HG03135 (cell line): ENCODE measurements around the gene CBFA2T2.
A peak's percentile ranks its signal among the peaks of the same experiment; 100 is the strongest.

Experiments used
- ATAC-seq: cut with Tn5 transposase; IDR thresholded peaks from one replicate; pipeline ENCODE4 v1.9.1; 2021; ENCODE audit warnings: mild to moderate bottlenecking, moderate library complexity; ENCODE audit not compliant: unreplicated experiment

The CBFA2T2 gene

DNA sequence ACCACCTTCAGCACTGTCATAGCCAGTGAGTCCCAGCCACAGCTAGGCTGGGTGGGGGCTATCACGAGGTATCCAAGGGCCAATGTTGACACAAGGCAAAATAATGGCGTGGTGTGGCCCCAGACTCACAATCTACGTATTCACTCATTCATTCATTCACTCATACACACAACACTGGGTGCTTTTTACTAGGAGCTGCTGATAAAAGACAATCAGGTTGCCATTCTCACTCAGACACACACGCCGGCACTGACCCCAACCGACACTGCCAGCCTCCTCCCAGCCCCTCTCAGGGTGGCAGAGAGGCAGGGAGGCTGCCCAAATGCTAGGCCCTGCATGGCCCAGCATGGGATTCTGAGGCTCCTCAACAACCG is 170.8 kb downstream of the CBFA2T2 start:
- no peak for ATAC-seq

DNA sequence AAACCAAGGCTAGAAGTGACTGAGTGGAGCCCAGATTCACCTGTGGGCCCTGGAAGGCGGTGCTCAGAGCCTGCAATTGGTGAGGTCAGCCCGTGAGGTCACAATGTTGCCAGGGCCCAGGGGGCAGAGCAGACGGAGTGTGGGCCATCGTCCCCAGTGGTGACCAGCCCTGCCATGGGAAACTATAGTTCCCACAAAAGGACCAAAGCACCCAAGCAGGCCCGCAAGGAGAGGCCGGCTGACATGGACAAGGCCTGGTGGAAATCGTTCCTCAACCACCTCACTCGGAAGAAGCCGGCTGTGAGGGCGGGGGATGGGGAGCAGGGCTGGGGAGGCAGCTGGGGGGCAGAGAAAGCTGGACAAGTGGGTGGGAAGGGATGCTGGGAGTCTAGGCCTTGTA is 172.3 kb downstream of the CBFA2T2 start, which contains the start of gene C20orf144:
C20orf144 (plus strand) TSS at position 156 of the 400 bp plus-strand sequence; CDS start at position 175, 19 bp downstream.
- ATAC-seq: no peak

DNA sequence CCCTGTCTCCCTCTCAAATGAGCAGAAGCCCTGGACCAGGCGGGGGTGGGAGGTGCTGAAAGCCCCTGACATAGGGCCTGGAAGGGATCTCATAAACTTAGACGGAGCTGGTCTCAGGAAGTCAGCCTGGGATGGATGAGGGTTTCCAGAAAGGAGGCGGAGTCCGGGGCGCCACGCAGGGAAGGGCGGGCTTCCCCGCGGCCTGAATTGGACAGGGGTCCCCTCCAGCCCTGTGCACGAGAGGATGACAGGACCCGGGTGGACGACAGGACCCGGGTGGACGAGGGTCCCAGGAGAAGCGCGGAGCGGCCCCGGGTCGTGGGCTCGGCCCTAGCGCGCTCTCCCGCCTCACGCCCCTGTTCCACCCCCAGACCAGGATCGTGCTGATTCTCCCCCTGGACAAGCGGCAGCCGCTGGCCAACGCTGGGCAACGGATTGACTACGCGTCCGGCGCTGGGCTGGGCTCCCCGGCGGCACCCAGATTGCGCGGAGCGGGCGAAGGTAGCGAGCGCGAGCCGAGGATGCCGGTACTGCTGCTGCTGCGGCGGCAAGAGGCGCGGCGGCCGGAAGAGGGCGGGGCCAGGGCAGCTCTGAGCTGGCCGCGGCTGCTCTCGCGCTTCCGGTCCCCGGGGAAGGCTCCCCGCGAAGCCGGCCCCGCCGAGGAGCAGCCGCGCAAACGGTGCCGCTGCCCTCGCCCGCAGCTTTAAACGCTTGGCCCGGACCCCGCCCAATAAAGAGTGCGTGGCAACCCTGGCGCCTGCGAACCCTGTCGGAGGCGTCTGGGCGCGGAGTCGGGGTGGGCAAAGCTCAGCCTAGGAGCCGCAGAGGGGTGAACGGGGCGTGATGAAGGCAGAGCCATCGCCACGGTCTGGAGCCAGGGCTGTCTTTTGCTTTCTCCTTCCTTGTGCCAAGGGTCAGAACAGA is 173.5 kb downstream of the CBFA2T2 start:
- no peak for ATAC-seq

DNA sequence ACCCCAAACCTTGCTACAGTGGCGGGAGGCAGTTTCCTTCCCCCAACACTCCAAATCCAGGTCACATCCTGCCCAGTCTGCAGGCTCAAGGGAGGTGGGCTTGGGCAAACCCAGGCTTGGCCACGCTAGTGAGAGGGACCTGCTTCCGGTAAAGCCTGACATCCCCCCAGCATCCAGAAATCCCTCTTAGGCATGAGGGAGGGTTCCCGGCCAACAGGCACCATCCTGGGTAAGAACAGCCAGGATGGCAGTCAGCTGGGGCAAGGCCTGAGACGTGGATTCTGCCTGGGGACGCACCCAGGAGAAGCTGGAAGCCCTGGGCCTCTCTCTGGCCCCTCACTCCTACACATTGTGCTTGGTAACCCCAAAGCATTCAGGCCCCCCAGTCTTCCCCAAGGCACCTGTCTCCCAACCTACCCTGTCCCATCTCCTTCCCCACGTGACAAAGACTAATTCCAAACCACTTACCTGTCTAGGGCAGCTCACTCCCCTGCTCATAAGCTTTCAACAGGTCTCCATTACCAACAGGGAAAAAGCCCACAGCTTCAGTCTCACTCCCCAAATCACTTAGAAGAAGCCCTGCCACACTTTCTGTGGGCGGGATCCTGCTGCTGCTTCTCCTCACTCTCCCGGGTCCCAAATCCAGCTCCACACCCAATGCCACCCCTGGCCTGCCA is 174.3 kb downstream of the CBFA2T2 start:
- no peak for ATAC-seq

DNA sequence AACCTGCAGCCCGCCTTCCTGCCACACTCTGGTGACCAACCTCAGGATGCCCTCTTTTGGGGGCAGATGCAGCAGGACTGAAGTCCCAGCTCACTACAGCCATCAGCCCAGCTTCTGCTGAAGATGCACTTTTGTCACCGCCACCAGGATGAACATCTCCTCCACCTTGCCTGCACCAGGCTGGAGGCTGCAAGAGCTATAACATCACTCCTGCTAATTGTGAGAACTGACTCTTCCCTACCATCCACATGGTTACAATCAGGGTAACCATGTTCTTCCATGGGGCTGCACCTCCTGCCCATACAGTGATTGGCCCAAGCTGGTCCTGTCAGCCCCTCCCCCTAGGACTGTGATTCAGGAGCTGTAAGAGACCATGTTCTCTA is 174.9 kb downstream of the CBFA2T2 start:
- ATAC-seq: no peak

DNA sequence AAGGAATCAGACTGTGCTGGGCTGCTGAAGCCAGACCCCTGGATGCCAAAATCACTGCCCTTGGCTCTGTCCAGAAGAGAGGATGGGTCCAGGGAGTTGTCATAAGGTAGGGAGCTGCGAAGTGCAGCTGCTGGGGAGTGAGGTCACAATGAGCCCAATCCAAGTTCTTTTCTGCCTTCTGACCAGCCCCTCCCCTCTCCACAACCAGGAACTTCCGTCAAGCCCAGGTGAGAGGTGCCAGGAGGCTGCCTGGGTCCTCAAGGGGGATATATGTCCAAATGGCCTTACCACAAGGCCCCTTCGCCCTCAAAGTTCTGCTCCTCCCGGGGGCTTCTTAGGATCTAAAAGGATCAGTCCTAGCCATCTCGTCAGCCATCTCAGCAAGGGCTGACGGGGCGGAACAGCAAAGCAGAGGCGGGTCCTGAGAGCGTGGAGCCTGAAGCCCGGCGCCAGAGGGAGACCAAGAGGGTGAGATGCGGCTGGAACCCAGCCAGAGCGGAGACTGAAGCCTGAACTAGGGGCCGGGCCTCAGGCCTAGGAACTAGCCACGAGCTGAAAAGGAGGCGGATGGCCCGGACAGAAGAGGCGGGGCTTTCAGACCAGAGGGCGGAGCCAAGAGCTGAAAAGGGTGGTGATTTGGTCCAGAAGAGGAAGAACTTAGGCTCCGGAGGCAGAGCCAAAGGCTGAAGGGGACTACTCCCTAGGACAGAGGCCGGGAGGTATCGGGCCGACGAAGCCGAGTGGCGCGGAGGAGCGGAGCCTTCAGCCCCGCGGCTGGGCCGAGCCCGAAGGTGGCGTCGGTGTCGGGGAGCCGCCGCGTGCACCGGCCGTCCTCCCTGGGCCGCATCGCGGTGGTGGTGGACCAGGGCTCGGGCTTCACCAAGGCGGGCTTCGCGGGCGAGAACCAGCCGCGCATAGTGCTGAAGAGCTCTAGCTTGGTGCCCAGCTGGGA is 176.7 kb downstream of the CBFA2T2 start, which contains the start of gene ACTL10:
ACTL10 (plus strand) TSS at position 651 of the 952 bp plus-strand sequence. CDS start 555 bp downstream, outside the sequence.
- ATAC-seq: peak; percentile 74

DNA sequence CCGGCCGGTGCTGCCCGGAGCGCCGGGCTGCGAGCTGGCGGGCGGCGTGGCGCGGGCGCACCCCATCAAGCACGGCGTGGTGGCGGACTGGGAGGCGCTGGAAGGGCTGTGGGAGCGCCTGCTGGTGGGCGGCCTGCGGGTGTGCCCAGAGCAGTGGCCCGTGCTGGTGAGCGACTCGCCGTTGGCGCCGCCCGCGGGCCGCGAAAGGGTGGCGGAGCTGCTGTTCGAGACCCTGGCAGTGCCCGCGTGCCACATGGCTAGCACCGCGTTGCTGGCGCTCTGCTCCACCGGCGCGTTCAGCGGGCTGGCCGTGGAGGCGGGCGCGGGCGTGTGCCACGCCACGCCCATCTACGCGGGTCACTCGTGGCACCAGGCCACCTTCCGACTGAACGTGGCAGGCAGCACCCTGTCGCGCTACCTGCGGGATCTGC is 177.4 kb downstream of the CBFA2T2 start:
- peak; percentile 14 for ATAC-seq

DNA sequence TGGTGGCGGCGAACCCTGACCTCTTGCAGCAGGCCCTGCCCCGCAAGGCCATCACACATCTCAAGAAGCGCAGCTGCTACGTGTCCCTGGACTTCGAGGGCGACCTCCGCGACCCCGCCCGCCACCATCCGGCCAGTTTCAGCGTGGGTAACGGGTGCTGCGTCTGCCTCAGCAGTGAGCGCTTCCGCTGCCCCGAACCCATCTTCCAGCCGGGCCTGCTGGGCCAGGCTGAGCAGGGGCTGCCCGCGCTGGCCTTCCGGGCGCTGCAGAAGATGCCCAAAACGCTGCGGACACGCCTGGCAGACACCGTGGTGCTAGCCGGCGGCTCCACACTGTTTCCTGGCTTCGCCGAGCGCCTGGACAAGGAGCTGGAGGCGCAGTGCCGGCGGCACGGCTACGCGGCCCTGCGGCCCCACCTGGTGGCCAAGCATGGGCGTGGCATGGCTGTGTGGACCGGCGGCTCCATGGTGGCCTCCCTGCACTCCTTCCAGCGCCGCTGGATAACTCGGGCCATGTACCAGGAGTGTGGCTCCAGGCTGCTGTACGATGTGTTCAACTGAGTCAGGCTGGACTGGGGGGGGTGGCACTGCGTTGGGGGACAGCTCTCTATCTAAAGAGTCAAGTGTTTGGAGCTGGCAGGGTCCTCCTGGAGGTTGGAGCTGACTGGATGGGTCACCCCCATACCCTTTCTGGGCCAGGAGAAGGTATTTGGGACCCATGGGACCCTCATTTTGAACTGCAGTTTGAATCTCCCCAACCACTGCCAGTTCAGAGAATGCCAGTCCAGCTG is 178.0 kb downstream of the CBFA2T2 start:
- ATAC-seq: peak; percentile 38

DNA sequence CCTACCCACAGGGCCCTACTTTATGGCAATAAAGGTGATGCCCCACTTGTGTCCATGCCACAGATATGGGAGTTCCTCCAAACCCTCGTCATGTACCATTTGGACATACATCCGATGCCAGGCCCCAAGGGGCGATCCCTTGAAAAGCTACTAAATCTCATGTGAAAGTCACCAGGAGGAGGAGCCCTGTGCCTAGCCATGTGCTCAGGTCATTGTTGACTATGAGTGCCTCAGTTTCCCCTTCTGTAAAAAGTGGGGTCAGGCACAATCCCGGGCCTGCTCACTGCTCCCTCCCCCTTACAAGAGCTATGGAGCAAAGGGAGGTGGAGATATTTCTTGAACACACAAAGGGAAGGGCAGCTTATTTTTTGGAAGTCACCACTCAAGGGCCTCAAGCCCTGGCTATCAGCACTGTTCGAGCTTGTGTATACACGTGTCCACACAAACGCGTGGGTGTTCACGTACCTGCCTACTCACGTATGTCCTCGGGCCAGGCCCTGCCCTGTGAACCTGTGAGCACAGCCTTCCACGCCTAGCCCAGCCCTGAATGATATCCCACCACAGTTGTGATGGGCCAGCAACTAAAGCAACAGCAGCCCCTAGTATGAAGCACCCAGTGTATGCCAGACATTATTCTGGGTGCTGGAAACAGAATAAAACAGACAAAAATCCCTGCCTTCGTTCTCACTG is 178.7 kb downstream of the CBFA2T2 start:
- no peak for ATAC-seq

DNA sequence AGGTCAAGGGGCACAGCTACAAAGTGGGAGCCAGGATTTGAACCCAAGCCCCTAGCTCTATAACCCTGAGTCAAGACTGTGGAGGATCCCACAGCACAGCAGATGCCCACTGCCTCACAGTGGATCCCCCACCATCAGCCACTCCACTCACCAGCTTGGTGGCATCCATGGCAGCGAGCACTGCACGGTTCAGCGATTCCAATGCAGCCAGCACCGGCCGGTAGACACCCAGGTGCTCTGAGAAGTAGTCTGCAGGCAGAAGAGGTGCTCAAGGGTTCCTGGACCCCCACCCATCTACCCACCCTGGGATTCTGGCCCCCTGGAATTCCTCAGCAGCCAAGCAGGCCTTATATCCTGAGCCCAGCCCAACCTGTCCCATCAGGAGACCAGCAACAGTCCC is 179.3 kb downstream of the CBFA2T2 start:
- no peak for ATAC-seq

DNA sequence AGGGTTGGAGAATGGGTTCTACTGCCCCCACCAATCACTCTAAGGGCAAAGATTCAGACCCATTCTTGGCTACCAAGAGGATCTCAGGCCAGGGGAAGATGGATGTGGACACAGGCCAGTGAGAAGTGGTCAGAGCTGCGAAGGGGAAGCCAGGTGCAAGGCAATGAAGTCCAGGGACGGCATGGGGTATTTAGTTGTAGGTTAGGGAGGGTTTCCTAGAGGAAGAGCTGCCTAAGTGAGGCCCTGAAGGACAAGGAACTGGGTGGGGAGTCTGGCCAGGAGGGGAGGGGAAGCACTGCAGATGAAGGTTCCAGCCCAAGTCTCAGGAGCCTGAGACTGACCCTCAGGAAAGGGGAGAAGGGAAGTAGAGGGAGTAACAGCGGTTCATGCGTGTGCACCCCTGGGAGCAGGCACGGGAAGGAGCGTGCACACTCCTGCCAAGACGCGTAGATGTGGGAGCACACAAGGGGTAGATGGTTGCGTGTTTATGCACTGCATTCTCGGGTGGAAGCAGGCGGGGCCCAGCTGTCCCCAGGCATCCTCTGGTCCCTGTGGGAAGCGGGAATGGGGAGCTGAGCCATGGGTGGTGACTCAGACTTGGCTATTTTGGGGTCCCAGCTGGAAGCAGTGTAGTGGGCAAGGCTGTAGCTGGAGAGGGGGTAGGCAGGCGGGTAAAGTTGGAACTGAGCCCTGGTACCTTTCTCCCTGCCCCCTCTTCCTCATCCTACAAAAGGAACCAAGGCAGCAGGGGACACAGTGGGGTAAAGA is 180.2 kb downstream of the CBFA2T2 start:
- no peak for ATAC-seq

DNA sequence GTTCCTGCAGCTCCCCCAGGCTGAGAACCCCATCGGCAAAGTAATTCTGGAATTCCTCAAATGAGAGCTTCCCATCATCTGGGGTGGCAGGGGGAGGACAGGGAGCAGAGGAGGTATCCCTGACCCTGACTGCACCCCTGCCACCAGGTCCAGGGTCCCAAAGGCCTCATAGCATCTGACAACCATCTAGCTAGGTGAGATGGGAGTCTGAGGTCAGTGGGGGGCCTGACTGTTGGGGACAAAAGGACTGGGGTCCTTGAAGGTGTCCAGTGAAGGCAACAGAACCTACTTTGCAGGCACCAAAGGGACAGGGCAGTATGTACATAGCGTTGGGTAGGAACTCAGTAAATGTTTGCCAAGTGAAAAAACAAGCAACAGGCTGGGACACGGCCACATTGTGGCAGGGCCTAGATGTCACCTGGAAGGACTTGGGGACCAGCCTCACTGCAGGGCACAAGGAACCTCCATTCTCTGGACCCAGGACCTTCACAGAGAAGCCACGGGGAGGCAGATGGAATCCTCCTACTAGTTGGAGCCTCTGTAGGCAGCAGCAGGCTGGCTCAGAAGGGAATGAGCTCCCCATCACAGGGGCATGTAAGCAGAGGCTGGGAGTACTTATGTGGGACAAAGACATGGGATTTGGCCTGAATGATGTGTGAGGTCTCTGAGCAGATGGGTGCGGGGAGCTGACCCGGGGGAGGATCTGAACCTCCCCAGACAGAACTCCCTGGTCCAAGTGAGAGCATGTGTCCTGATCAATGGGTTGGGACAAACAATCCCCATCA is 181.0 kb downstream of the CBFA2T2 start:
- no peak for ATAC-seq

DNA sequence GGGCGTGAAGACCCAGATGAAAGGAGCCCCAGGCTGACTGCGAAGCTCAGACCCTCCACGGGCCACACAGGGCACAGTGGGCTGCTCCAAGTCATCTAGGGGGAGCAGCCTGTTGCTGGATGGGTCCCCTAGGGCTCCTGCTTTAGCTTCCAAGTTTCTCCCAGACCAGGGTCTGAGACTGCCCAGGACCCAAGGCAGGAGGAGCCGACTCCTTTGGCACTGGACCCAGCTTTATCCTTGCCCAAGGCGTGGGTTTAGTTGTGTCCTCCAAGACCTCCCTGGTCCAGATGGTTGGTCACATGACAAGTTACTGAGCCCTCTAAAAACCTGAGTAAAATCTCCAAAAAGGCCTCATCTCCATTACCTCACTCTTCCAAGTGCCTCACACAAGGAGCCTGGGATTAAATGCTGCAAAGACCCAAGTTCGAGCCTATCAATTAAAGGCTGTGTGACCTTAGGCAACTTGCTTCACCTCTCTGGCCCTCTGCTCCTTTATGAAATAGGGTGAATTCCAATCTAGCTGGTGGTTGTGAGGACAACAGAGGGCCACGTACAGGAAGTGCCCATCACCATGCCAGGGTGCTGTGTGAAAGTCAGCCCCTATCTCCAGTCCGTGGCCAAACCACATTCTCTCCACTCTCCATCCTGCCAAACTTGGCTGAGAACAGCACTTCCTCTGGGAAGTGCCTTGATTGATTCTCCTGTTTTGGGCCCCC is 181.8 kb downstream of the CBFA2T2 start:
- no peak for ATAC-seq

DNA sequence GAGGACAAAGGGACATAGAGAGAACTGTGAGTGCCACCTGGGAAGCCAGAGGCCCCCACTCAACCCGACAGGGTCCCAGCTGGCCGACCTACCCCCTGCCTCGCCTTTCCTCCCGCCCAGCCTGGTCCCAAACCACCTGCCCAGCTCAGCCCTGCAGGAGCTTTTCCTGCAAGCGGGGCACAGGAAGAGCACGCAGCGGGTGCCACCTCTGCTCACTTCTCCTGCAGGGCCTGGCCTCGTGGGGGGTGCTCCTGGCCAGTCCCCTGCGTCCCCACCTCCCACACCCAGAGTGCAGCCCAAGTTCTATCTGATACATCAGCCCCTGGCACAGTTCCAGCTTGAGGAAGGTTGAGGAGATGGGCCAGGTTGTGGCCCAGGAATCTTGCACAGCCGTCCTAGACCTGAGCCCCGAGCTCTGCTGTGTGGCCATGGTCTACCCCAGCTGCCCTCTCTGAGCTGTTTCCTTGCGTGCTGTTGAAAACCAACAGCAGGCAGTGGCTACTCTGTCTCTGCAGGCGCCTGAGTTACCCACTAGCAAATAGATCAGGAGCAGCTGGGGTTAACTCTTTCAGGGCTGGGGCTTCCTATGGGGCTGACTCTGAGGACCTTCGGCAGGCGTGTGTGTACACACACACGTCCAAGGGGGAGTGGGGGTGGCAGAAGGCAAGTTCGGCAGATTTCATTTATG is 182.7 kb downstream of the CBFA2T2 start:
- no peak for ATAC-seq

DNA sequence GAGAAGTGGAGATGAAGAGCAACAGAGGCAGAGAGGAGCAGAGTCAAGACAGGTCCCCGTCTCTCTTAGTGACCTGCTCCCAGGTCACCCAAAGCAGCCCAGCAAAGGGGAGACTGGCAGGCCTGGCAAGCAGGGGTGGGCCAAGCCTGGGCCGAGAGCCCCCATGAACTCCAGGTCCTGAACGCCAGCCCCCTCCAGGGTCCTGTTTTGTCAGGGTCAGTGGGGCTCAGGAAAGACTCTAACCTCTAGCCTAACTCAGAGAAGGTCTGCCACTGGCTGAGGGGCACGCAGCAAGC is 183.2 kb downstream of the CBFA2T2 start:
- no peak for ATAC-seq

DNA sequence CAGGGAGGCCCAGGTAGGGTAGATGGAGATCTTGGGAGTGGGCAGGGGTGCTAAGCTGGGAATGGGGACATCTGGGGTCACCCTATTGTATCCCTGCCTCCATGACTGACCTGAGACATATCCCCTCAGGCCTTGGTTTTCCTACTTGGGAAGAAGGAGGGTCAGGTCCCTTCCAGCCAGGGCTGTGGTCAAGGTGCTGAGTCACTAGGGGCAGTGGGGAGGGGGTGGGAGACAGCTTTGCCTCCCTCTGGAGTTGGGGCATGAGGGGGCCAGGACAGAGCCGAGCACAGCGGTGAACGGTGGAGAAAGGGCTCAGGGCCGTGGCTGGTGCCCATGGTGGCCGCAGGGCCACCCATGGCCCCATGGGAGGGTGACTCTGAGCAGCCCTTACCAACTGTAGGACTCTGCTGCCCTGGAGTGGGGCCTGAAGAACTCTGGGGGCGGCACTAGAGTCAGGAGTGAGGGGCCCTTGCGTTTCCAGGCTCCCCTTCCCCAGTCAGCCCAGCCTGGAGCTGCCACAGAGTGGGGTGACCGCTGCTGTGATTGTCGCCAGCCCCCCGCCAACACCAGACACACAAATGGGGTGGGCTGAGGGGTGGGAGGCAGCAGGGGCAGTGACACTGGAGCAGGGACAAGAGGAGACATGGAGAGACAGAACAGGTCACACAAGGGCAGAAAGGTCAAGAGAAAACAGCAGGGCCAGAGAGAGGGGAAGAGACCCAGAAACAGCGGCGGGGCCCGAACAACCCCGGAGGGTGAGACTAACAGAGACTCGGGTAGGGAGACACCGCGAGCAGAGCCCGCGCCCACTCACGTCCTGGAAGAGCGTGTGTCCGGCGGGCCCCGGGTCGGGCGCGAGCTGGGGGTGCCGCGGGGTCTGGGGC is 183.8 kb downstream of the CBFA2T2 start:
- peak; percentile 25 for ATAC-seq
